Liver (tissue), 9 donors: ENCODE results near the gene RCSD1. TPM values are rescaled to one million over a fixed set of nuclear protein-coding genes. Genes with fewer than 3 reads are reported as not detected.

Experiments
- DNase-seq: peaks from one replicate; pipeline ENCODE4 v3.0.0-alpha.2; 2017; ENCODE audit warnings: low spot score
- H3K27ac ChIP-seq, 2 donors: one replicate each; pipeline ENCODE4 v1.7.0; 2013; ENCODE audit warnings: inconsistent platforms in 2 of 2, low read length in 2 of 2, control low read depth in 1 of 2, low read depth in 1 of 2, mild to moderate bottlenecking in 1 of 2
- H3K27me3 ChIP-seq, 4 donors: one replicate each; pipeline versions ENCODE4 v1.6.1 to v1.7.0; 2013; ENCODE audit warnings: low read length in 3 of 4, inconsistent platforms in 1 of 4, mild to moderate bottlenecking in 1 of 4, moderate library complexity in 1 of 4; ENCODE audit not compliant: control insufficient read depth in 4 of 4, insufficient read depth in 4 of 4
- H3K36me3 ChIP-seq, 4 donors: one replicate each; pipeline versions ENCODE4 v1.6.1 to v1.7.0; 2013; ENCODE audit warnings: low read length in 3 of 4, mild to moderate bottlenecking in 3 of 4, low read depth in 1 of 4, moderate library complexity in 1 of 4; ENCODE audit not compliant: control insufficient read depth in 4 of 4, insufficient read depth in 3 of 4
- H3K4me1 ChIP-seq, 4 donors: one replicate each; pipeline versions ENCODE4 v1.6.1 to v1.7.0; 2013; ENCODE audit warnings: low read length in 3 of 4, mild to moderate bottlenecking in 3 of 4, moderate library complexity in 1 of 4; ENCODE audit not compliant: control insufficient read depth in 4 of 4, insufficient read depth in 4 of 4
- H3K4me3 ChIP-seq, 3 donors: one replicate each; pipeline versions ENCODE4 v1.6.1 to v1.7.0; 2013; ENCODE audit warnings: low read length in 3 of 3, control low read depth in 1 of 3, low read depth in 1 of 3, mild to moderate bottlenecking in 1 of 3
- H3K9ac ChIP-seq, 2 donors: one replicate each; pipeline ENCODE4 v1.7.0; 2013; ENCODE audit warnings: low read length in 2 of 2, mild to moderate bottlenecking in 2 of 2, moderate library complexity in 2 of 2, control low read depth in 1 of 2, low read depth in 1 of 2
- H3K9me3 ChIP-seq, 4 donors: one replicate each; pipeline versions ENCODE4 v1.6.1 to v1.7.0; 2013; ENCODE audit warnings: low read length in 3 of 4; ENCODE audit not compliant: control insufficient read depth in 4 of 4
- ATF3 ChIP-seq: IDR thresholded peaks from 2 replicates; pipeline ENCODE4 v1.6.1; 2016; ENCODE audit warnings: antibody characterized with exemption
- CTCF ChIP-seq: fragments of 150-350 bp; IDR thresholded peaks from 2 replicates; pipeline ENCODE4 v1.5.1; 2017; ENCODE audit warnings: improper control_type of control experiment, low read depth, low read length; ENCODE audit not compliant: missing input control
- EGR1 ChIP-seq, 2 donors: IDR thresholded peaks; 2 replicates each; pipeline ENCODE4 v1.6.1; 2016 to 2018; ENCODE audit warnings: antibody characterized with exemption in 2 of 2, low read depth in 2 of 2
- FOXA1 ChIP-seq: IDR thresholded peaks from 2 replicates; pipeline ENCODE4 v1.6.1; 2016; ENCODE audit warnings: antibody characterized with exemption
- FOXA2 ChIP-seq: IDR thresholded peaks from 2 replicates; pipeline ENCODE4 v1.6.1; 2016; ENCODE audit warnings: antibody characterized with exemption
- GABPA ChIP-seq, 2 donors: IDR thresholded peaks in 1 of 2; conservative IDR thresholded peaks in 1 of 2; 2 replicates each; pipeline ENCODE4 v1.6.1; 2016; ENCODE audit warnings: antibody characterized with exemption in 2 of 2, mild to moderate bottlenecking in 1 of 2, moderate library complexity in 1 of 2
- HNF4A ChIP-seq, 2 donors: conservative IDR thresholded peaks; 2 replicates each; pipeline ENCODE4 v1.6.1; 2016; ENCODE audit warnings: antibody characterized with exemption in 2 of 2, mild to moderate bottlenecking in 2 of 2
- HNF4G ChIP-seq: IDR thresholded peaks from 2 replicates; pipeline ENCODE4 v1.6.1; 2016; ENCODE audit warnings: antibody characterized with exemption
- NR2F2 ChIP-seq: IDR thresholded peaks from 2 replicates; pipeline ENCODE4 v1.6.1; 2016; ENCODE audit warnings: antibody characterized with exemption
- RAD21 ChIP-seq, 2 donors: IDR thresholded peaks; 2 replicates each; pipeline ENCODE4 v1.6.1; 2016; ENCODE audit warnings: antibody characterized with exemption in 2 of 2, mild to moderate bottlenecking in 2 of 2
- REST ChIP-seq: IDR thresholded peaks from 2 replicates; pipeline ENCODE4 v1.6.1; 2016; ENCODE audit warnings: antibody characterized with exemption, mild to moderate bottlenecking
- RXRA ChIP-seq, 2 donors: IDR thresholded peaks; 2 replicates each; pipeline ENCODE4 v1.6.1; 2017 to 2018; ENCODE audit warnings: antibody characterized with exemption in 2 of 2, mild to moderate bottlenecking in 1 of 2
- SP1 ChIP-seq: IDR thresholded peaks from 2 replicates; pipeline ENCODE4 v1.6.1; 2018; ENCODE audit warnings: antibody characterized with exemption, mild to moderate bottlenecking
- TAF1 ChIP-seq: conservative IDR thresholded peaks from 2 replicates; pipeline ENCODE4 v1.6.1; 2016; ENCODE audit warnings: antibody characterized with exemption, mild to moderate bottlenecking
- YY1 ChIP-seq: IDR thresholded peaks from 2 replicates; pipeline ENCODE4 v1.6.1; 2016; ENCODE audit warnings: antibody characterized with exemption, mild to moderate bottlenecking
- WGBS: extraction: QIAGEN DNeasy Blood & Tissue Kit; methylation state at CpG from one replicate; pipeline ENCODE4 v1.1.7; 2013; 5-methylcytosine and 5-hydroxymethylcytosine counted together
- polyA plus RNA-seq, 2 donors: library from polyadenylated mRNA; stranded (reverse) in 1 of 2; unstranded in 1 of 2; fragments of 200-250 nt in 1 of 2; fragments of >200 nt in 1 of 2; fragmentation: Nextera tagmentation in 1 of 2; extraction: Ambion mirVana in 1 of 2; gene quantifications; one replicate each; pipeline versions ENCODE4 v1.2.1 to v1.2.3, GENCODE V29; 2013 to 2015
- total RNA-seq, 2 donors: library from RNA; depleted of rRNA; stranded (reverse); fragments of >200 nt; gene quantifications; one replicate each; pipeline ENCODE4 v1.2.3, GENCODE V29; 2014
- donor health status: healthy.
- donor health status: healthy.
- donor health status: healthy.
- donor health status: healthy.
- donor health status: healthy.

RCSD1 gene
- total and polyA plus RNA-seq, 4 donors: 3.1 to 15.0 (median 6.0) TPM

GRCh38 chr1:167679714-167680113 is 49.7 kb downstream of the RCSD1 start:
- DNase-seq: no peak
- no peak for TF ChIP-seq HNF4G
- no peak for TF ChIP-seq TAF1
- TF ChIP-seq EGR1 (IDR thresholded peaks at IDR 0.05; ENCODE audit: low read depth in 2 of 2): no peak
- TF ChIP-seq FOXA2: no peak
- no peak for TF ChIP-seq RAD21 (IDR thresholded peaks at IDR 0.05)
- TF ChIP-seq ATF3: no peak
- no peak for TF ChIP-seq REST
- no peak for TF ChIP-seq CTCF
- TF ChIP-seq RXRA (IDR thresholded peaks at IDR 0.05): no peak
- Histone ChIP-seq H3K9ac (no peak overlapping the region), H3K4me3 (no peak overlapping the region), H3K36me3 (no peaks in the 10 kb centered on the region), H3K4me1 (no peaks in the 10 kb centered on the region), H3K27me3 (no peaks in the 10 kb centered on the region), H3K27ac (no peak overlapping the region), H3K9me3 (no peaks in the 10 kb centered on the region)
- WGBS: 92% methylated on average over 6 of the region's 6 CpGs

- Histone ChIP-seq H3K27me3 (no peaks in the 10 kb centered on the region), H3K4me1 (no peaks in the 10 kb centered on the region), H3K9me3 (no peaks in the 10 kb centered on the region), H3K36me3 (no peaks in the 10 kb centered on the region), H3K9ac (no peak overlapping the region), H3K27ac (no peak overlapping the region), H3K4me3 (no peak overlapping the region)
- no peak for TF ChIP-seq FOXA1
- DNase-seq: no peak
- 75% methylated on average over 3 of the region's 3 CpGs for WGBS
Measured at GRCh38 chr1:167681024-167681423, 51.0 kb downstream of the RCSD1 start.

- TF ChIP-seq ATF3 (no peak), NR2F2 (no peak), HNF4A (conservative IDR thresholded peaks at IDR 0.05) (no peak), YY1 (no peak), HNF4G (no peak), GABPA (IDR thresholded peaks at IDR 0.05 in 1 of 2, conservative IDR thresholded peaks at IDR 0.05 in 1 of 2) (no peak), RXRA (IDR thresholded peaks at IDR 0.05) (no peak), FOXA1 (no peak), SP1 (no peak)
- 68% methylated on average over 5 of the region's 5 CpGs for WGBS
- Histone ChIP-seq H3K27me3 (no peaks in the 10 kb centered on the region), H3K36me3 (no peaks in the 10 kb centered on the region), H3K9me3 (no peaks in the 10 kb centered on the region), H3K9ac (no peak overlapping the region), H3K4me3 (no peak overlapping the region), H3K4me1 (no peaks in the 10 kb centered on the region), H3K27ac (no peak overlapping the region)
- DNase-seq: no peak
Measured at GRCh38 chr1:167681451-167682098, 51.5 kb downstream of the RCSD1 start.
